Stimulated activated CD8-positive, alpha-beta memory T cell treated with anti-CD3 and anti-CD28 coated beads, Interleukin-2, amount 100 ng/mL, for 48 hours (primary cell): ENCODE measurements around the gene CAPZA3.
"Not testable (repeated sequence)": the region's sequence is repeated elsewhere in the genome, so short reads cannot be mapped to it uniquely, and the experiment has no call there.

Source experiments
- DNase-seq, 2 donors: peaks; one replicate each; pipeline ENCODE4 v3.0.0-alpha.2; 2020; ENCODE audit warnings: low read depth in 2 of 2

CAPZA3 gene

DNA sequence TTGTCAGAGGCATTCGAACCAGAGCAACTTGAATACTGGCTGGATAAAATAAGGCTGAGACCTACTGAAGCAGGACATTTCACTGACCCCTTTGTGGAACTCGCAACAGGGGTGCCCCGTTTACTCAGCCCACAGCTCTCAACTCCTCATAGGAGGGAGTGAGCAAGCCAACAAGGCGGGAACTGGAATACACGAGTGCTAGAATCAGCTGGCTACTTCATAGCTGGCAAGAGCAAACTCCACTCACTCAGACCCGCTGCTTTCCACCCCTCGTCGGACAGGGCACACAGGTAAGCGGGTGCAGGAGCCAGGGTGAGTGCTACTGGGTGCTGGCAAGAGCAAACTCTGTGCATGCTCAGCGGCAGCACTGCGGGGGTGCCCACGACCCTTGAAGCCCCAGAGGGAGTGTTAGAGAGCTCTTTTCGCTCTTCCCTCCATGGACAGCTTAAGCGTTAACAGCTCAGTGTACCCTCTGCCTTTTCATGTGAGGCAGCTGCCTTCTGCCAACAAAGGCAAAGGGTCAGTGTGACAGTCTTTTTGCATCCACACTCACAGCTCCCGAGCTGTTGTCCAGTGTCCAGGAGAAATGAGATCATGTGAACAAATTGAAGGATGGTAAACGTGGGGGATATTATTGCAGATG lies 15.7 kb downstream of the CAPZA3 start:
- no peak for DNase-seq

DNA sequence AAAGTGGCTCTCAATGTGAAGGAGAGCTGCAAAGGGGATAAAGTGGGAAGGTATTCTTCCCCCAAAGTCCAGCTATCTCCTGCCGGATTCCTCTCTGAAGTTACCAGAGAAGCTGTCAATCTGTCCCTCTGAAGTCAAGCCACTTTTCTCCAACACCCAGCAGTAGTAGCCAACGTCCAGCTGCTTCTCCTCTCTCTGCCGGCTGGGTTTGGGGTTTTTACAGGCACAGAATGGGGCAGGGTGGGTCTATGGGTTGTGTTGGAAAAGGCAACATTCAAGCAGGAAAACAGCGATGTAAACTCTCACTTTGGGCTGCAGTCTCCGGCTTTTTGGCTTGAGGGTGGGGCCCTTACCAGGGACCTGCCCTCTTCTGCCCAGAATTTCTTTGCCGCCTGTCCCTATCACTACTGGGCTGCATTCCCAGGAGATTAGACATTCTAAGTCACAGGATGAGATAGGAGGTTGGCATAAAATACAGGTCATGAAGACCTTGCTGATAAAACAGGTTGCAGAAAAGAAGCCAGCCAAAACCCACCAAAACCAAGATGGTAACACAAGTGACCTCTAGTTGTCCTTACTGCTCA lies 16.3 kb downstream of the CAPZA3 start:
- DNase-seq: no peak

DNA sequence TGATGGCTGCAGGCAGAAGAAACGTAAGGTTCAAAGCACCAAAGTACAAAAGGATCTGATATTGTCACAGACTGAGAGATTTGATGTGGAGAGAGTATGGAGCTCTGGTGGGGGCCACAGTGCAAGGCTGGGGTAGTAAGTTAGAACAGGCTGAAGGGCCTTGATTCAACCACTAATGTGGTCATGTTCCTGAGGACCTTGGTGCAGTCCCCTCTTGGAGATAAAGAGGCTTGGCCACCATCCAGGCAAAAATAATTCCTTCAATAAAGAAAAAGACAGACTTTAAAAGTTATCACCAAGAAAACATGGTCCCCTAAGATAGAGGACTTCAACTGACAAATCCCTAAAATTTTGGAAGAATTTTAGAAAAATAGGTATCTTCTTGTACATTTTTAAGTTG lies 17.4 kb downstream of the CAPZA3 start:
- no peak for DNase-seq

DNA sequence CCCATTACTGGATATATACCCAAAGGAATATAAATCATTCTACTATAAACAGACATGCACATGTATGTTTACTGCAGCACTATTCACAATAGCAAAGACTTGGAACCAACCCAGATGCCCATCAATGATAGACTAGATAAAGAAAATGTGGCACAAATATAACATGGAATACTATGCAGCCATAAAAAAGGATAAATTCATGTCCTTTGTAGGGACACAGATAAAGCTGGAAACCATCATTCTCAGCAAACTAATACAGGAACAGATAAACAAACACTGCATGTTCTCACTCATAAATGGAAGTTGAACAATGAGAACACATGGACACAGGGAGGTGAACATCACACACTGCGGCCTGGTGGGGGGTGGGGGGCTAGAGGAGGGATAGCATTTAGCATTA lies 28.6 kb downstream of the CAPZA3 start:
- not testable (repeated sequence) for DNase-seq

DNA sequence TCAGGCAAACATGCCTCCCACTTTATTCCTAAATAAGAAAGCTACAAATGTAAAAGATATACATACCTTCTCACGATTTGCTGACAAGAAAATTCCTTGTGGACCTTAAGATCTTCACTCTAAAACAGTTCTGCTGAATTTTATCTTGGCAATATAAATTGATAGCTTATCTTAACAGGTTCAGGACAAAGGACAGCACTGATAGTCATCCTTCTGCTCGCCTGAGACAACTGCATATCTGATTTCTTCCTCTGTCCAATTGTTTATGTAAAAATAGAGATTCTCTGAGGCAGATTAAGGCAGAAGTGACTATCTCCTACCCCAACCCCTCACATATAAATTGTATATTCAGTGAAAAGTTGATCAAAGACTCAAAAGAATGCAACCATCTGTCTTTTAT lies 44.9 kb downstream of the CAPZA3 start:
- no peak for DNase-seq

DNA sequence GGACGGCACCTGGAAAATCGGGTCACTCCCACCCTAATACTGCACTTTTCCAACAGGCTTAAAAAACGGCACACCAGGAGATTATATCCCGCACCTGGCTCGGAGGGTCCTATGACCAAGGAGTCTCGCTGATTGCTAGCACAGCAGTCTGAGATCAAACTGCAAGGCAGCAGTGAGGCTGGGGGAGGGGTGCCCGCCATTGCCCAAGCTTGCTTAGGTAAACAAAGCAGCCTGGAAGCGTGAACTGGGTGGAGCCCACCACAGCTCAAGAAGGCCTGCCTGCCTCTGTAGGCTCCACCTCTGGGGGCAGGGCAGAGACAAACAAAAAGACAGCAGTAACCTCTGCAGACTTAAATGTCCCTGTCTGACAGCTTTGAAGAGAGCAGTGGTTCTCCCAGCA lies 47.5 kb downstream of the CAPZA3 start:
- not testable (repeated sequence) for DNase-seq
